HTERT RPE-1 (cell line): Measurements from ENCODE around the gene UBE2H.
"Not testable (repeated sequence)": the region's sequence is repeated elsewhere in the genome, so short reads cannot be mapped to it uniquely, and the experiment has no call there.

ENCODE experiments used
- in situ Hi-C: fragments of 300-500 bp; cut with MboI; formaldehyde crosslinking; loops from 4 replicates; pipeline ENCODE4 v1.14.3; 2020; ENCODE audit warnings: low sequenced_read_pairs

UBE2H gene

DNA sequence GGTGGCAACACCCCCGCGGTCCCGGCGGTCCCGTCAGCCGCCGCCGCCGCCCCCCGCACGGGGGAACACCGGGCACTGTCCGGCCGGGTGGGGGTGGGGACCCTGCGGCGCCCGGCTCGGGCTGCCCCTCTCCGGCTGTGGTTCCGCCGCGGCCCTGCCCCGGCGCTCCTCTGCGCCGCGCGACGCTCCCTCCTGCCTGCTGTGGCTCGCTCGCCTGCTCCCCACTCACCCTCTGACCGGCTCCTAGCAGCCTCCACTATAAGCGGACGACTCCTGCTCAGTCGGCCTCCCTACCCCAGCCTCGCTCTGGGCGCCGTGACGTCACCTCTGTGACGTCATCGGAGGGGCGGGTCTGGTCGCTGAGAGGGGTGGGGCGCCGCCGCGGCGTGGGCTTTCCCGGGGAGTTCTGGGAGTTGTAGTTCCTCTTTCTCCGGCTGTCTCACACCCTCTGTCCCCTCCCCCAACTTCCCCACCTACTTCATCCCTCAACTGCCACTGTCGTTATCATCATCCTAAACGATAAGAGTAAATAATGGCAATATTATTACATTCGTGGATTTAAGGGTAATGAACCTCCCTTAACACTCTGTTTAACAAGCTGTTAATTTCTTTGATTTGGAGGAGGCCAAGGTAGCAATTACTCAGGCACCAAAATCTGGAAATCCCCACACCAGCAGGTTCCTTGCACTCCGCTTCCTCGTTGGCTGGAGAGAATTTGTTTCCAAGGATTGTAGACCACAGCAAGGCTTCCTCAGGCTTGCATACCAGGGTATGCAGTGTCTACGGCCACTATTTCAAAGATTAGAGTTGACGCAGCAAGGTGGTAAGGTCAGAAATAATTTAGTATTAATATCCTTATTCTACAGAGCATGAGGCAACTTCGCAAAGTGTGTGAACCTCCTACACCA lies at the start of gene UBE2H:
Gene UBE2H (minus strand): TSS at position 308 of the 908 bp plus-strand sequence. CDS start 405 bp downstream, outside the sequence.
- in situ Hi-C loops, result no loop called here

DNA sequence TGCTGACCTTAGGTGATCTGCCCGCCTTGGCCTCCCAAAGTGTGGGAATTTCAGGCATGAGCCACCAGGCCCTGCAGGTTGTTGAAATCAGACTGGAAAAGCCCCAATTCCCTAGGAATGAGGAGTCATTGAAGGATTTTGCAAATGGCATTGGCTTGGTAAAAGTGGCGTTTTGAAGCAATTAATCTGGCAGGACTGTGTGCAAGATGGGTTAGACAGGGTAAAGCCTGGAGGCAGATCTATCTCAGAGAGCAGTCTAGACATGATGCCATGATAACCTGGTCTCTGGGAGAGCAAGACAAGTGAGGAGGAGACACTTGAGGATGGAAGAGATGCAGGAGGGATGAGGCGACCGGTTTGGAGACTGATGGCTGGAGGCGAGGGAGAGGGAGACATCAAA lies 45.7 kb upstream of the UBE2H start:
- in situ Hi-C loops, result no loop called here

DNA sequence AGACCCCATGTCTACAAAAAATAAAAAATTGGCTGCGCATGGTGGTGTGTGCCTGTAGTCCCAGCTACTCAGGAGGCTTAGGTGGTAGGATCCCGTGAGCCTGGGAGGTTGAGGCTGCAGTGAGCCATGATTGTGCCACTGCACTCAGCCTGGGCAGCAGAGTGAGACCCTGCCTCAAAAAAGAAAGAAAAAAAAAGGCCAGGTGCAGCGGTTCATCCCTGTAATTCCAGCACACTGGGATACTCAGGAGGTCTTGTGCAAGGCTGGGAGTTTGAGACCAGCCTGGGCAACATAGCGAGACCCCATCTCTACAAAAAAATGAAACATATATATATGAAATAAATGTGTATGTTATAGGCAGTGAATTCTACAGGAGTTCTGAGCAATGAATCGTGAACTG lies 44.5 kb upstream of the UBE2H start:
- in situ Hi-C loops, result no loop called here

DNA sequence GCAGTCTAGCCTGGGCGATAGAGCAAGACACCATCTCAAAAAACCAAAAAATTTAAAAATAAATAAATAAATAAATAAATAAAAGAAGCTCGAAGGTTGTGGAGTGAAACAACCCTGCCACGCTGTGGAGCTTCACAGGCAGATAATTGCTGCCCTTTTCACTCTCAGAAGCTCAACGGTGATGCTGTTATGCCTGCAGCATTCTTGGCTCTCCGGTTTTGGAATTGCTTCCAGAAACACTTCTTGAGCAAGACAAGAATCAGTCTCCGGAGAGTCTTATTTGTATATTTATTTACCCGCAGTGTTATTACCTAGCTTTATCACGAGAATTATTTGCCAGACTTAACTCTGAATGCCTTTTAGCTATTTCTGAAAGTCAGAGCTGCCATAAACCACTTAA lies 40.5 kb upstream of the UBE2H start:
- in situ Hi-C loops, result no loop called here

DNA sequence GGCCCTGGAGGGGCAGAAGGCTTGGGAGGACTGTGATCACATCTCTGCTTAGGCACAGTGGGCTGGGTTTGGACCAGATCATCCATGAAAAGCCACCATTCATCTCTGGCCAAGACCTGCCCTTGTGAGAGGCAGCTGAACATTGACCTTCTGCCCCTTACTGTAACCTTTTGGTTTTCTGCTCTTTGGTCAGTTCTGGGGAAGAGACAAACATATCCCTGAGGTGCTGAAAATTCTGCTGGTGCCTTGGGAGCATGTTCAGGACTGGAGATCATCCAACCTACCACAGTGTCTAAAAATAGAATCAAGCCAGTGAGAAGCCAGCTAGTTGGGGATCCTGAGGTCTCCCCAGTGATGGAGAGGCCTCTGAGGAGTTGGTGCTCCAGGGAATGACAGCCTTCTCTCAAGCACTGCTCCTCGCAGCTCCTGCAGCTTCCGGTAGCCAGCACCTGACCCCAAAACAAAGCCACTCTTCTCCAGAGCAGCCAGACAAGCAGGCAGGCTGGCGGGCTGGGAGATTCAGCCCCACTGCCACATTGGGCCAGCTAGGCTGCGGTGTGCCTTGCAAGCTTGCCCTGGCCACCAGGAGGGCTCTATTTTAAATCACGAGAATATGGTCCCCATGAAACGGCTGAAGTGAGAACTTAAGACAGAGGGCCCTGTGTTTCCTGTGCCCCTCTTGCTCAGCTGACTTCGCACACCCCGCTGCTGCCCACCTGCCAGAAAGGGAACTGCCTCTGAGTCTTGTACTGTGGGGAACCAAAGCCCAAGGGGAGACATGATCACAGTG lies 37.8 kb upstream of the UBE2H start:
- in situ Hi-C loops, result no loop called here

DNA sequence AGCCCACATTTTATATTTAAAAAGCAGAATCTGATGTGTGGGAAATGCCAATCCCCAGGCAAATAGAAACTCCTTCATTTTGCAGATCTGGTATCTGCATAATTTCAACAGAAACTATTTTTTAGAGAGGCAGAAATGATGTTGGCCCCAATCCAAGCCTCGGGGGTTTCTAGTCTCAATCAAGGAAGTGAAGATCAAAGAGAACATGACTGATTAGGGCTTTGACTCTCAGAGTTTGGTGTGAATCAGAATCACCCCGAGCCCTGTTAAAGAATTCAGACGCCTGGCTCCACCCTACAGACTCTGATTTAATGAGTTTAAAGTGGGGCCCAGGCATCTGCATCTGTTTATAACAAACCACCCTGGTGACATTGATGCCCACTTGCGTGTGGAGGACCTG lies 36.7 kb upstream of the UBE2H start:
- in situ Hi-C loops, result no loop called here

DNA sequence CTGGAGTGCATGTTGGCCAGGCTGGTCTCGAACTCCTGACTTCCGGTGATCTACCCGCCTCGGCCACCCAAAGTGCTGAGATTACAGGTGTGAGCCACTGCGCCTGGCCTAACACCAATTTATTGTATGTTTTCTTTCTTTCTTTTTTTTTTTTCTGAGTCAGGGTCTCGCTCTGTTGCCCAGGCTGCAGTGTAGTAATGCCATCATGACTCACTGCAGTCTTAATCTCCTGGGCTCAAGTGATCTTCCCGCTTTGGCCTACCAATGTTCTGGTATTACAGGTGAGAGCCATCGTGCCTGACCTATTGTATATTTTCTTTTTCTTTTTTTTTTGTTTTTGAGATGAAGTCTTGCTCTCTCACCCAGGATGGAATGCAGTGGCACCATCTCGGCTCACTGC lies 33.8 kb upstream of the UBE2H start:
- in situ Hi-C loops, result no loop called here

DNA sequence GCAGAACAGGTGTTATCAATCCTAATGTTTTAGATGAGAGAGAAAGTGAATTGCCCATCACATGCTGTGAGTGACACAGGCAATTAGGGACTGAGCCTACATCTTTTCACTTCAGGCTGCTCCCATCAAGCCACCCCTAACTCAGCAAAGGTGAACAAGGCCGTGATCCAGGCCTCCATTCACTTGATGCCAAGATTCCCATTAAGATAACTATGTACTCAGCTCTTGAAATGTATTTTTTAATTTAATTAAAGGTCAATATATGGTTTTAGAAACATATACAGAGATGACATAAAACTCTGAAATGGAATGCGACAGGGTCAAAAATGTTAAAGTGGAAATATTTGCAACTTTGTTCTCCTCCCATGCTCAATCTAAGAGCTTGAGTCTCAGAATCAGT lies 27.9 kb upstream of the UBE2H start:
- in situ Hi-C loops, result no loop called here

DNA sequence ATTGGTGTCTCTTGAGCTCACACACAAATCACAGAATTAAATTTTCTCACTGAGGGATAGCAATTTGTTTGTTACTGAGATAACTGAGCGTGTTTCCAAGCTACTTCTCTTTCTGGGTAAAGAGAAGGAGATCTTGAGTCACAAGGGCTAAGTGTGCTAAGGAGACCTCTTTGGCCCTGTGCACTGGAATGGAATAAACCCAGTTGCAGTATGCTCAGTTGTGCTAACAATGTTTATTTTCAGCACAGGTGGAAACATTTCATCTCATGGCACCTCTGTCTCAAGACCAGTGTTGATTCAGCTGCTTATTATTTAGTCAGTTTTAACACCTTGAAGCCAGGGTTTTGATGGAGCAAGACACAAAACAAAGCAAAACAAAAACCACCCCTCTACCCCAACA lies 22.5 kb upstream of the UBE2H start:
- in situ Hi-C loops, result no loop called here

DNA sequence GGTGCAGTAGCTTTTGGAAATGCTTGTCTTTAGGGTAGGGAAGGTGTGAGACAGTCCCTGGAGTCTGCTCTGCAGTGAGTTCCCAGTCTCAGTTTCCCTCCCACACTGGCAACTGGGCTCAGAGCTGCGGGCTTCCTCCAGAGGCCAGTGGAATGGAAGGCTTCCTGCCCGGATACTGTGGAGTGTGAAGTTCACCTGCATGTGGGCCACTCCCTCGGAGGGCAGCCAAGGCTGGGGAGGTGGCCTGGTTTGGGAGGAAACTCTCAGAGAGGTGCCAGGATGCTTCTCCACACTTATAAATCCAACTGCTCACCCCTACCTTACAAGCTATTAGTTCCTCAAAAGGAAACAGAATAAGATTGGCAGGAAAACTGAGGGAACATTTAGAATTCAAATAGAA lies 18.1 kb upstream of the UBE2H start:
- in situ Hi-C loops, result no loop called here

DNA sequence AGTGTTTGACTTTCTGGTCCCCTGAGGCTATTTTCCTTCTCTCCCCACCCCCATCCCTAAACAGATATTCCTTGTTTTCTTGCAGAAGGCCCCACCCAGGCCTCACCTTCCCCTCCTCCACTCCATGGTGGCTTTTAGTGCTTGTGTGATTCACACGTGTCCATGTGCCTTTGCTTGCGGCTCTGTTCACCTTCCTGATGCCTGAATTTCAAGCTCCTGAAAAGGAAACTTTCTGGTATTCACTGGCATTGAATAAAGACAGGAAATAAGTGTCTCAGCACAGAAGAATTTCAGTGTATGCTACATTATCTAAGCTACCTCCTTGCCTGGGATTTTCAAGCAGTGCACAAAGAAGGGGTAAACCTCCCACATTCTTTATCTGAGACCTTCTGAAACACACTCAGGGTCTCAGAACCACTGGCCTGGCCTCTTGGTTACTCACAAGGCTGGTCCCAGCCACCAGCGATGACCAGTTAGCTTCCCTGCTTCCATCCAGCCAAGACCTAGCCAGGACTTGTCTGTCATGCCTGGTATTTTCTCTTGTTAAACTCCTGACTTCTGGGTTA lies 17.2 kb upstream of the UBE2H start:
- in situ Hi-C loops, result no loop called here

DNA sequence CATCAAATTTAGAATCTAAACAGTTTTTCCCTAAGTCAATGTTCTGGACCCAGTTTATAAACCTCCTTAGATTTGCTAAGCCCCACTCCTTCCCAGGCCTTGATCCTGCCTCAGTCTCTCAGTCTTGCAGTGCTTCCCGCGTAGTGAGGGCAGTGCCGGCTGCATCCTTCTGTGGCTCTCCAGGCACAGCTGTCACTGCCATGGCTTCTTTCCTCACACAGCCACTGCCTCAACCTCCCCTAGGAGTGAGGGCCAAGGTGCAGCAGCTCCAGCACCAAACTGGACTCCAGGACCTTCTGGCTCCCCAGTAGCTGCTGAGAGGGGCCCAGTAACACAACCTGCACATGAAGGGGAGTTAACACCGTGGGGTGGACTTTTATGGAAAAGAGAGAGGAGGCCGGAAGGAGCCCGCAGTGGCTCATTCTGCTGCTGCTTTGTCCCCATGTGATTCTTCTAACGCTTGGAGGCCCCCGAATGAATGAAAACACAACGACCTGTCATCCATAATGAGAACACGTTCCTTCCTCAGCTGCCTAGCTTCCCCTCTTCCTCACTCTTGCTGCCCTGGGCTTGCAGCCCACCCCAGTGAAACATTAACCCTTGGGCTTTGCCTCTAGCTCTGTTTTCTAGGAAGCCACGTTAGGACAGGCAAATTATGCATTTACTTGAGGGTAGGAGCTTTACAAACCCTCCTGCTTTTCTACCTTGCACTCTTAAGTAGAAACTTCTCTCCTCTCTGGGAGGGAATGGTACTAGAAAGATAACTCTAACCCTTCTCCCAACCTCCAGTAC lies 16.0 kb upstream of the UBE2H start:
- in situ Hi-C loops, result no loop called here

DNA sequence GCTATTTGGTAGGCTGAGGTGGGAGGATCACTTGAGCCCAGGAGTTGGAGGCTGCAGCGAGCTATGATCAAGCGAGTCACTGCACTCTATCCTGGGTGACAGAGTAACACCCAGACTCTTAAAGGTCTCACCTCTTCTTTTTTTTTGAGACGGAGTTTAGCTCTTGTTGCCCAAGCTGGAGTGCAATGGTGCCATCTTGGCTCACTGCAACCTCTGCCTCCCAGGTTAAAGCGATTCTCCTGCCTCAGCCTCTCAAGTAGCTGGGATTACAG lies 7.4 kb upstream of the UBE2H start:
- in situ Hi-C loops, result not testable (repeated sequence)

DNA sequence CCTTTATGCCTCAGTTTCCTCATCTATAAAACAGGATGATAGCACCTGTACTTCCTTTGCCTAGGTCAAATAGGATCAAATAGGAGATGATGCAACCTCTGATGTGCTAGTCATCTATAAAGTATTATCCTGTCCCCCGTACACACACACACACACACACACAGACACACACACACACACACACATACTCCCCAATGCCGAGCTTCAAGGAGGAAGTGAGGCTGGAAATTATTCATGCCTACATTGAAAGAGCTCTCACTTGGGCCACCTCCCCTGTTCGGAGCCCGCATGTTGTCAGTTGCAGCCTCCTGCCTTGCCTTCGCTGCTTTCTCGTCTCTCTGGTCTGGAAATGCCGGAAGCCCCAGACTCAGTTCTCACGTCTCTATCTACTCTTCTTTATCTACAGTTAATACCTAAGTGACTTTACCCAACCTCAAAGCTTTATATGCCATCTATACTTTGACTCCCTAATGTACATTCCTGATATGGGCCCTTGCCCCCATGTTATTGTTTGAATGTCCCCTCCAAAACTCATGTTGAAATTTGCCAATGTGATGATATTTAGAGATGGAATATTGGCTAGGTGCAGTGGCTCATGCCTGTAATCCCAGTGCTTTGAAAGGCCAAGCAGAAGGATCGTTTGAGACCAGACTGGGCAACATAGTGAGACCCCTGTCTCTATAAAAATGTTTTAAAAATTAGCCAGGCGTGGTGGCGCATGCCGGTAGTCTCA lies 6.9 kb upstream of the UBE2H start:
- in situ Hi-C loops, result no loop called here

DNA sequence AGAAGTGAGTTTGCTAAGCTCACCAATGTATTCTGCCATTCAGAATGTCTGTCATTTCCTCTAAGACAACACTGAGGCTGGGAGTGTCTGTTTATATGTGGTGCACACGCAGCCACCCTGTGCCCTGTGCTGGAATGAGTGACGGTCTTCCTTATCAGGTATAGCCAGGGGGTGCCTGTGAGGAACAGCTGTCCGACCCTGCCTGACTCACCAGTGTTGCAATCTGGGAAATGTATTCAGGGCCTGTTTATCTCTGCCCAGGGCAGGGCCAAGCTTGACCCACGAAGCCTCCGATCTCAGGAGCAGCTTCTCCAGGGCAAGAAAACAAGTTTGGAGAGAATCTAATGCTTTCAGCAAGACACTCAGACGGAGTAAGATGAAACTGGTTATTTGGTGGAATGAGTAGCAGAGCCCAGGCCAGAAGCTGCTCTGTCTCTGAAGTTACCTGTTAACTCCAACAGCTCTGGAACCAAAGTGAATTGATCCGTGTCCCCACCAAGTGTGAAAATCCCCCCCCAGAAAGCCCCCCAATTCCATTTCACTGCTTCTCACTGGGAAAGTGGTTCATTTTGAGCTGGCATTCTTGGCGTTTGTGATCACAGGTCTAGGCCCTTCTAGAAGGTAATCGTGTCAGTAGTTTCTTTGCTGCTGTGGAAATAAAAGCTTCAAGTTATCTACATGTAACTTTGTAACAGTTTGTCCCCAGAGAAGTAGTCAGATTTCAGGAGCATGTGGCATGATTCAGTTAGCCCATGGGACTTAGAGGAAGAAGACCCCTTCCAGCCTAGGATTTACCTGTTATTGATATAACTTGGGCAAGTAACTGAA lies 6.1 kb upstream of the UBE2H start:
- in situ Hi-C loops, result no loop called here

DNA sequence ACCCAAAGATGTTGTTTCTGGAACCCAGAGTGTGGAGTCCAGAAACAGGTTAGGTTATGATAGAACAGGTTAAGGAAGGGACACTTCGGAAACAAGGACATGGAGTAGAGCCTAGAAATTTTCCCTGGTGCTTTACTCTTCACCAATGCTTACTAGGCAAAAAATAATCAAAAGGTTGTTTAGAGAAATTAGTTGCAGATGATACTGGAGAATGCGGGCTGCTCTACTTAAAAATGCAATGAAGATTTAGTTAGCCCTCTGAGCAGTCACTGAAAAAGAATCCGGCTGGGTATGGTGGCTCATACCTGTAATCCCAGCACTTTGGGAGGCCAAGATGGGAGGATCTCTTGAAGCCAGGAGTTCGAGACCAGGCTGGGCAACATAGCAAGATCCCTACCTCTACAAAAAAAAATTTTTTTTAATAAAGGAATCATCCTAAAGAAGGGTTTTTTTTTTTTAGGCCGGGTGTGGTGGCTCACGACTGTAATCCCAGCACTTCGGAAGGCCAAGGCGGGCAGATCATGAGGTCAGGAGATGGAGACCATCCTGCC lies 3.3 kb upstream of the UBE2H start:
- in situ Hi-C loops, result no loop called here

DNA sequence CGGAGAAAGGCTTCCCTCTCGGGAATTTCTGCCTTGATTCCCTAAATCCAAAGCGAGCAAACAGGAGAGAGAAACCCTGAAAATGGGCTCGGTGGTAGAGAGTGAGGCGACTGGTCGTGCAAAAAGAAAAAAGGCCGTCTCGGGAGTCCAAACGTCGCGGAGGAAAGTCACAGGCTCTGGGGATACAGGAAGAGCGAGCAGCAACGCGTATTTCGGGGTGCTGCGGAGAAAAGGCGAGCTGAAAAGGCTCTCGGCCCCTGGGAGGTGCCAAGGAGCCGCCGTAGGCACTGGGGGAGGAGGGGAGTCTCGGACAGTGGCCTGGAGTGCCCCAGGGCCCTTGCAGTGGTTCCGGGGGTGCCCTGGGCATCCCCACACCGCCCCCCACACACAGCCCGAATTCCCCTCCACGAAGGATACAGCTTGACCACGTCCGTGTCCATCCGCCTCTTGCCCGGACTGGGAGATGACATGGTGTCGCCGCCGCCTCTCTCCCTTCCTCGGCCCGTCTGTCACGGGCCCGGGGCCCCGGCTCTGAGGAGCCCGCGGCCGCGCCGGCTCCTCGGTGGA lies 591 bp downstream of the UBE2H start:
- in situ Hi-C loops, result no loop called here

DNA sequence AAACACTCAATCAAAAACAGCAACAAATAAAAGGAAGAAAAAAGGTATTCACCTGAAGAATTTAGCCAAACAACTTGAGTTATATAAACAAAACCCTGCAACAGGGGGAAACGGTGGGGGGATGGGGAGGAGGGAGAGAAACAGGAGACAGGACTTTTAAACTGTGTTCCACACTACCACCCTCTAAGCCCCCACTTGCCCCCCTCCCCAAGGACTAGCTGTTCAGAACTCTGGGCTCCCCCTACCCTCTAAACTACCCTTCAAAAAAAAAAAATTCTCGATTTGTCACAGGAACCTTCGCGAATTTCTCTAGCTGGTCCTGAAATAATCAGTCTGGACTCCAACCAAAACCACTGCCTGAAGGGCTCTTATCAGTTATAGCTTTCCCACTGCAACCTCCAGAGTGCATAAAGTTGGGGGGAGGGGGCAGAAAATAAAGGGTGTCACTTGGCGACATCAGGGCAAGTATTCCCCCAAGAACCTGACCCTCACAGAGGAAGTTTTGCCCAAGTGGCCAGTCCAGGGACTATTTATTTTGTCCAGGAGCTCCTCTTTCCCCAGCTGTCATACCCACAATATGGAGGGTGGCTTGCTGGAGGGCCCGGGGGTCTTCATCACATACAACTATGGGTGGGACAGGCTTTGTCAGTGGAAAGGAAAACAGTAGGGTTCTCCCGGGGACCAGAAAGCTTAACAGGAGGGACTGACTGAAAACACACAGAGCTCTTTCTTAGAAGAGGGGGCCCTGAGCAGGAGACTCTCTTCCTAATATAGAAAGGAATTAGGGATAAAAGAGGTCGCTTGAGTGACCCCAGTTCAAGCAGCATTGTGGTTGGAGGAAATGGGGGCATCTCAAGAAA lies 1.3 kb downstream of the UBE2H start:
- in situ Hi-C loops, result no loop called here
